ENCODE results near the gene KCNJ2.

Gene KCNJ2

DNA sequence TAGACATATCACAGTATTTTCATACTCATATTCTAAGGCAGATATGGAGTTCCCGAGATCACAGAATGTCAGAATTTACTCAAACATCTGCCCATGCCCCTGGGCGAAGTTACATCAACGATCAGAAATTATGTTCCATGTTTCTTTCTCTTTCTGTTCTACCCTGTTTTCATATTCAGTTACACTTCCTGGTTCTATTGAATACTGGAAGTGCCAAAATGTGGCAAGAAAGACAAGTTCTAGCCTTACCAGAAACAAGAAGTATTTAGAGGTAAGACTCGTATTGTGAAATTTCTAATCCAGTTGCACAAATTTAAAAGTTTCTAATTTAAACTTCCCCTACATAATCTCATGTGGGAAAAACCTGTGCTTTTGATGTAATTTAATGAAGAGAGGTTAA is 36.1 kb downstream of the KCNJ2 start:
- no peak for DNase-seq (ENCODE audit: low read depth in 2 of 2)

GRCh38 chr17:70206361-70207010 is 37.2 kb downstream of the KCNJ2 start:
- DNase-seq (ENCODE audit: low read depth in 2 of 2) = no peak

DNA sequence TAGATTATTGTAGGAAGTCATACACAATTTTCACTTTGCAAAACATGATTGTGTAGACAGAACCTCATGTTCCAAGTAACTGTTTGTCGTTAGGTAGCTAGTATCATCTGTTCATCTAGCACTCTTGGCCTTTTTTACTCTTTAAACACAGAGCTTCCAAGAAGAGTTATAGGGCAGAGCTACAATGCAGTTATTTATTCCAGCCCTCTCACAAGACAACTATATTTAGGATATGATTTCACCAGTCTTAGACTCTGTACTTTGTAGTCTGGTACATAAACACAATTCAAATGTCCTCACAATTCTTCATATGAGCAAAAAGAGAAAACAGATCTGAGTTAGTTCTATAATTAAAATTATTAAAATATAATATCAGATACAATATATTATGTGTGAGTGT is 37.9 kb downstream of the KCNJ2 start:
- DNase-seq (ENCODE audit: low read depth in 2 of 2) = no peak

DNA sequence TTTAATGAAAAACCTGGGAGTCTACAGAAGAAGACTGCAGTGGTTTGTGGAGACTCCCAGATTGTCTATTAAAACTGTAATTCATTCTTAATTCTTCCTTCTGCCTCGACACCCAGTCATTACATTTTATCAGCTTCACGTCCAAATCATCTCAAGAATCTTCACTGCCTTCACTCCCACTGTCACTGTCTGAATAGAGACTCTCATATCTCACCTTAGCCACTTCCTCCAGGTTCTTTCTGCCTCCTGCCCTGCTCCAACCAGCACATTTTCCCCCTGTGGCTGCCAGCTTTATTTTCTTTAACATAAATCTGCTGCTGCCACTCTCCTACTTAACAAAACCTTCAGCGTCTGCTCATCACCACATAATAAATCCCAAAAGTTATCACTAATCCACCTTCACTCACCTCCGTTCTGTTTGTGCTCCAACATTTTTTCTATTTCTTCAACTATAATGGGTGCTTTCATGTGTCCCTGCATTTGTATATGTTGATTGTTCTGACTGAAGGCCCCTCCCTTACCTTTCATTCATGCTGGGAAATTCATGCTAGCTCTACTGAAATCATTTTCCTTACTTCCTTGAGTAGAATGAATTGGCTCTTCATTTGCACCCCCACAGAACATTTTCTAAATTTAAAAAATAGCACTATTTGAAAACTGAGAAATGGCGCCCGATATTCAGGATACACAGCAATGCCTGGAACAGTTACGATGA is 38.9 kb downstream of the KCNJ2 start:
- DNase-seq (ENCODE audit: low read depth in 2 of 2) = no peak

- DNase-seq (ENCODE audit: low read depth in 2 of 2) = no peak
Observed at GRCh38 chr17:70208825-70209555, 39.7 kb downstream of the KCNJ2 start.

DNA sequence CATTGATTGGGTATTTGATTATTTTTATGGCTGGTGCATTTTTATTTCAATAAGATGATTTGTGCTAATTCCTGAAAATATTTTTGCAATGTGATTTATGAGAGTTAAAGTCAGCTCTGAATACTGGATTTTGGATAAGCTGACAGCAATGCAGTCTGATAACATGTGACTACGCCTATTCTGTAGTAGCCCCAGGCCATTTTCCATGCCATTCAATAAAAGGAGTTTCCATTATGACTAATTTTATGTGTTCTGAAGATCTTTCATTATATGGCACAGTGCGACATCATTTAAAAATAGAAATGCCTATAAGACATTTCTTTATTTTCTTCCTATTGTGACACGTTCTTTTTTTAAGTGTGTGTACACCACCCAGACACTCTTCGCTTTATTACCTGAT is 46.3 kb downstream of the KCNJ2 start:
- DNase-seq (ENCODE audit: low read depth in 2 of 2) = no peak

DNA sequence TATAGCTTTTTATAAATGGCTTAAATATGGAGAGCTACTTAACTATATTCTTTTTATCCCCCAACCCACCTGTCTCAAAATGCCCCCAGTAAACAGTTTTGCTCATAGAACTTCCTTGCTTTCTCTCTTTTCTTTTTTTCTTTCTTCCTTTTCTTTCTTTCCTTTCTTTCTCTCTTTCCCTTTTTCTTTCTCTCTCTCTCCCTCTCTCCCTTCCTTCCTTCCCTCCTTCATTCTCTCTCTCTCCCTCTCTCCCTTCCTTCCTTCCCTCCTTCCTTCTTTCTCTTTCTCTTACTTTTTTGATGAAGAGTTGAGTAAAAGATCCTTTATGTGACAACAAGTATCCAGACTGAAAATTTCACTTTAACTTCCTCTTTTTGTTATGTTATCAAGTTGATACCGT is 48.2 kb downstream of the KCNJ2 start:
- no peak for DNase-seq (ENCODE audit: low read depth in 2 of 2)

DNA sequence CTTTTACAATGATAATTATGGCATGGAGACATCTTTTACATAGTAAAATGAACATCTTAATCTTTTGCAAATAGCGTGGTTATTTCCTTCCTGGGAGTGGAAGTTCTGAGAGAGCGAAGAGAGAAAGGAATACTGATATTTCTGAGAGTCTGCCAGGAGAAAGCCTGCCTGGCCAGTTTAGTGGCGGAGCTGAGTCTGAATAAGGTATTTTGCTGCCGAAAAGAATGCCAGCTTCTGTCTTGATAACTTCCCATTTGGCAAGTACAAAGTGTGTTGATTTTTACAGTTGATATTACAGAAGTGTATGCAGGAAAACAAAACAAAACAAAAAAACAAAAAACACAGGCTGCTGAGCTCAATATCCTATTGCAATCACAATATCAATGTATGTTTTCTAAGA is 55.9 kb downstream of the KCNJ2 start:
- no peak for DNase-seq (ENCODE audit: low read depth in 2 of 2)

Measured in stimulated activated CD8-positive, alpha-beta memory T cell treated with anti-CD3 and anti-CD28 coated beads, Interleukin-15, amount 100 ng/mL, for 48 hours (primary cell).